HEK293 (cell line): ENCODE data around the gene GNAS-AS1.

Source experiments
- CTCF ChIA-PET: fragments of 350-600 bp; formaldehyde crosslinking; extraction: SDS; loops from one replicate; lab custom pipeline; 2021; ENCODE audit warnings: antibody characterized with exemption; lab: Yijun Ruan, JAX
- POLR2A ChIA-PET: fragments of 300-600 bp; formaldehyde crosslinking; extraction: SDS; loops from one replicate; lab custom pipeline; 2020; ENCODE audit warnings: antibody characterized with exemption, inconsistent platforms; lab: Yijun Ruan, JAX
- H3K27ac ChIP-seq: fragments of 200-500 bp; sonication (Bioruptor generic); 2 replicates; pipeline ENCODE4 v1.5.1; 2014; ENCODE audit warnings: low read depth, low read length, control low read depth, inconsistent platforms; ENCODE audit errors: extremely low read depth
- H3K36me3 ChIP-seq, 2 experiments: fragments of 200-500 bp in 1 of 2; sonication (Bioruptor generic) in 1 of 2; 1 replicate in 1 of 2; 2 replicates in 1 of 2; pipeline ENCODE4 v1.5.1; 2014 to 2017; ENCODE audit warnings: inconsistent platforms in 2 of 2, low read length in 2 of 2; ENCODE audit not compliant: control insufficient read depth in 2 of 2, insufficient read depth in 1 of 2
- H3K4me1 ChIP-seq: fragments of 200-500 bp; sonication (Bioruptor generic); 2 replicates; pipeline ENCODE4 v1.5.1; 2014; ENCODE audit warnings: mild to moderate bottlenecking, low read length, inconsistent platforms; ENCODE audit not compliant: control insufficient read depth, insufficient read depth
- H3K4me3 ChIP-seq: 2 replicates; pipeline ENCODE4 v1.5.1; 2011; ENCODE audit warnings: low read depth, mild to moderate bottlenecking, control low read depth, low read length, moderate library complexity
- H3K9me3 ChIP-seq: fragments of 200-500 bp; sonication (Bioruptor generic); 2 replicates; pipeline ENCODE4 v1.5.1; 2014; ENCODE audit warnings: low read depth, low read length, inconsistent platforms; ENCODE audit not compliant: control insufficient read depth, insufficient read depth
- GLI2 ChIP-seq: fragments of 450-650 bp; formaldehyde crosslinking; IDR thresholded peaks from 2 replicates; pipeline ENCODE4; 2017; ENCODE audit warnings: missing biosample characterization, missing genetic modification characterization, low read depth, borderline replicate concordance
- MYNN ChIP-seq: fragments of 450-650 bp; formaldehyde crosslinking; IDR thresholded peaks from 2 replicates; pipeline ENCODE4 v1.5.1; 2016; ENCODE audit warnings: missing biosample characterization, missing genetic modification characterization, borderline replicate concordance
- SP2 ChIP-seq: fragments of 450-650 bp; formaldehyde crosslinking; IDR thresholded peaks from 2 replicates; pipeline ENCODE4 v1.5.1; 2016; ENCODE audit warnings: missing biosample characterization, missing genetic modification characterization
- ZEB2 ChIP-seq: fragments of 450-650 bp; formaldehyde crosslinking; IDR thresholded peaks from 2 replicates; pipeline ENCODE4 v1.5.1; 2016; ENCODE audit warnings: missing biosample characterization, missing genetic modification characterization
- ZNF112 ChIP-seq: fragments of 450-650 bp; formaldehyde crosslinking; IDR thresholded peaks from 2 replicates; pipeline ENCODE4 v1.5.0; 2017; ENCODE audit warnings: missing biosample characterization, missing genetic modification characterization
- ZNF140 ChIP-seq: fragments of 450-650 bp; formaldehyde crosslinking; IDR thresholded peaks from 2 replicates; pipeline ENCODE4 v1.5.1; 2016; ENCODE audit warnings: missing biosample characterization, missing genetic modification characterization
- ZNF175 ChIP-seq: fragments of 450-650 bp; formaldehyde crosslinking; IDR thresholded peaks from 2 replicates; pipeline ENCODE4 v1.5.1; 2016; ENCODE audit warnings: missing biosample characterization, missing genetic modification characterization
- ZNF24 ChIP-seq: fragments of 450-650 bp; formaldehyde crosslinking; IDR thresholded peaks from 2 replicates; pipeline ENCODE4 v1.5.1; 2016; ENCODE audit warnings: missing biosample characterization, missing genetic modification characterization
- ZNF335 ChIP-seq: fragments of 450-650 bp; formaldehyde crosslinking; conservative IDR thresholded peaks from 2 replicates; pipeline ENCODE4 v1.5.1; 2016; ENCODE audit warnings: missing biosample characterization, missing genetic modification characterization
- ZNF561 ChIP-seq: fragments of 450-650 bp; IDR thresholded peaks from 2 replicates; pipeline ENCODE4 v1.5.1; 2018; ENCODE audit warnings: missing biosample characterization, missing genetic modification characterization, borderline replicate concordance
- ZNF624 ChIP-seq: fragments of 450-650 bp; formaldehyde crosslinking; IDR thresholded peaks from 2 replicates; pipeline ENCODE4 v1.5.1; 2017; ENCODE audit warnings: missing biosample characterization, missing genetic modification characterization
- ZNF629 ChIP-seq: fragments of 450-650 bp; formaldehyde crosslinking; IDR thresholded peaks from 2 replicates; pipeline ENCODE4 v1.5.1; 2017; ENCODE audit warnings: missing biosample characterization, missing genetic modification characterization
- ZNF660 ChIP-seq: fragments of 450-650 bp; IDR thresholded peaks from 2 replicates; pipeline ENCODE4 v1.5.1; 2018; ENCODE audit warnings: missing biosample characterization, mild to moderate bottlenecking, missing genetic modification characterization
- ZSCAN23 ChIP-seq: fragments of 450-650 bp; formaldehyde crosslinking; IDR thresholded peaks from 2 replicates; pipeline ENCODE4 v1.5.1; 2016; ENCODE audit warnings: missing biosample characterization, missing genetic modification characterization
- TF ChIP-seq, protein P1 (sequence below): fragments of 450-650 bp; formaldehyde crosslinking; IDR thresholded peaks from 2 replicates; pipeline ENCODE4 v1.5.1; 2016; ENCODE audit warnings: missing biosample characterization, missing genetic modification characterization
- TF ChIP-seq, protein P2 (sequence below): fragments of 450-650 bp; formaldehyde crosslinking; IDR thresholded peaks from 2 replicates; pipeline ENCODE4 v1.5.1; 2017; ENCODE audit warnings: missing biosample characterization, missing genetic modification characterization
- TF ChIP-seq, protein P3 (sequence below): fragments of 450-650 bp; formaldehyde crosslinking; IDR thresholded peaks from 2 replicates; pipeline ENCODE4 v1.5.1; 2016; ENCODE audit warnings: missing biosample characterization, missing genetic modification characterization
- TF ChIP-seq, protein P4 (sequence below): fragments of 450-650 bp; formaldehyde crosslinking; IDR thresholded peaks from 2 replicates; pipeline ENCODE4 v1.5.1; 2016; ENCODE audit warnings: missing biosample characterization, missing genetic modification characterization
- TF ChIP-seq, protein P5 (sequence below): fragments of 450-650 bp; formaldehyde crosslinking; IDR thresholded peaks from 2 replicates; pipeline ENCODE4 v1.5.1; 2016; ENCODE audit warnings: missing biosample characterization, missing genetic modification characterization, borderline replicate concordance
- TF ChIP-seq, protein P6 (sequence below): fragments of 450-650 bp; formaldehyde crosslinking; IDR thresholded peaks from 2 replicates; pipeline ENCODE4 v1.5.1; 2016; ENCODE audit warnings: missing biosample characterization, missing genetic modification characterization
- TF ChIP-seq, protein P7 (sequence below): fragments of 450-650 bp; formaldehyde crosslinking; IDR thresholded peaks from 2 replicates; pipeline ENCODE4 v1.5.1; 2017; ENCODE audit warnings: missing biosample characterization, missing genetic modification characterization
- TF ChIP-seq, protein P8 (sequence below): sonication (generic); formaldehyde crosslinking; IDR thresholded peaks from 2 replicates; pipeline ENCODE4 v1.8.1; 2022; ENCODE audit warnings: mild to moderate bottlenecking, moderate library complexity, missing genetic modification reagents

Gene GNAS-AS1

DNA sequence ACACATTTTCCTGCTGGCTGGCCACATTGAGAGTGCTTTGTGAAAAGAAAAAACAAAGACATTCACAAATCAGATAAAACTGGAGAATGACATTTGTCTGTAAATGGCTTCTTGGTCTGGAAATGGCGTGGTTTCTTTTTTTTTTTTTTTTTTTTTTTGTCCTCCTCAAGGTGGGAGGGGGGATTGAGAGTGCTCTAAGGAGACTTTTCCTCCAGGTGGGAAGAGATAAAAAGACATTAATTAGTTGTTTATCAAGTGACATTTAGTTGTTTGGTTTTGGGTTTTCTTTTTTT, 42.2 kb upstream of the GNAS-AS1 start:
- H3K36me3 ChIP-seq, result peaks cover 0 to 27% of the 10 kb centered on the region in 2 experiments; a peak in 1 of 3 replicates
- ChIA-PET POLR2A (no interaction called here), CTCF (no interaction called here)
- peaks cover 25% of the 10 kb centered on the region for H3K4me1 ChIP-seq
- H3K4me3 ChIP-seq, result peak overlapping the region; percentile 86
- H3K9me3 ChIP-seq, result no peaks in the 10 kb centered on the region
- no peak for TF ChIP-seq ZNF629 (tag by site-specific recombination)
- TF ChIP-seq, protein P1, sequence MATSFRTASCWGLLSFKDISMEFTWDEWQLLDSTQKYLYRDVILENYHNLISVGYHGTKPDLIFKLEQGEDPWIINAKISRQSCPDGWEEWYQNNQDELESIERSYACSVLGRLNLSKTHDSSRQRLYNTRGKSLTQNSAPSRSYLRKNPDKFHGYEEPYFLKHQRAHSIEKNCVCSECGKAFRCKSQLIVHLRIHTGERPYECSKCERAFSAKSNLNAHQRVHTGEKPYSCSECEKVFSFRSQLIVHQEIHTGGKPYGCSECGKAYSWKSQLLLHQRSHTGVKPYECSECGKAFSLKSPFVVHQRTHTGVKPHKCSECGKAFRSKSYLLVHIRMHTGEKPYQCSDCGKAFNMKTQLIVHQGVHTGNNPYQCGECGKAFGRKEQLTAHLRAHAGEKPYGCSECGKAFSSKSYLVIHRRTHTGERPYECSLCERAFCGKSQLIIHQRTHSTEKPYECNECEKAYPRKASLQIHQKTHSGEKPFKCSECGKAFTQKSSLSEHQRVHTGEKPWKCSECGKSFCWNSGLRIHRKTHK (tag by site-specific recombination), result no peak
- TF ChIP-seq ZSCAN23 (tag by site-specific recombination), result no peak
- no peak for TF ChIP-seq ZNF24 (tag by site-specific recombination)
- no peak for TF ChIP-seq ZNF660 (tag by site-specific recombination)
- TF ChIP-seq, protein P2, sequence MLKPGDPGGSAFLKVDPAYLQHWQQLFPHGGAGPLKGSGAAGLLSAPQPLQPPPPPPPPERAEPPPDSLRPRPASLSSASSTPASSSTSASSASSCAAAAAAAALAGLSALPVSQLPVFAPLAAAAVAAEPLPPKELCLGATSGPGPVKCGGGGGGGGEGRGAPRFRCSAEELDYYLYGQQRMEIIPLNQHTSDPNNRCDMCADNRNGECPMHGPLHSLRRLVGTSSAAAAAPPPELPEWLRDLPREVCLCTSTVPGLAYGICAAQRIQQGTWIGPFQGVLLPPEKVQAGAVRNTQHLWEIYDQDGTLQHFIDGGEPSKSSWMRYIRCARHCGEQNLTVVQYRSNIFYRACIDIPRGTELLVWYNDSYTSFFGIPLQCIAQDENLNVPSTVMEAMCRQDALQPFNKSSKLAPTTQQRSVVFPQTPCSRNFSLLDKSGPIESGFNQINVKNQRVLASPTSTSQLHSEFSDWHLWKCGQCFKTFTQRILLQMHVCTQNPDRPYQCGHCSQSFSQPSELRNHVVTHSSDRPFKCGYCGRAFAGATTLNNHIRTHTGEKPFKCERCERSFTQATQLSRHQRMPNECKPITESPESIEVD (tag by site-specific recombination), result 0 out of 2 replicates have a peak, but pooled peaks have one; percentile 13
- TF ChIP-seq ZNF112, result no peak
- TF ChIP-seq, protein P3, sequence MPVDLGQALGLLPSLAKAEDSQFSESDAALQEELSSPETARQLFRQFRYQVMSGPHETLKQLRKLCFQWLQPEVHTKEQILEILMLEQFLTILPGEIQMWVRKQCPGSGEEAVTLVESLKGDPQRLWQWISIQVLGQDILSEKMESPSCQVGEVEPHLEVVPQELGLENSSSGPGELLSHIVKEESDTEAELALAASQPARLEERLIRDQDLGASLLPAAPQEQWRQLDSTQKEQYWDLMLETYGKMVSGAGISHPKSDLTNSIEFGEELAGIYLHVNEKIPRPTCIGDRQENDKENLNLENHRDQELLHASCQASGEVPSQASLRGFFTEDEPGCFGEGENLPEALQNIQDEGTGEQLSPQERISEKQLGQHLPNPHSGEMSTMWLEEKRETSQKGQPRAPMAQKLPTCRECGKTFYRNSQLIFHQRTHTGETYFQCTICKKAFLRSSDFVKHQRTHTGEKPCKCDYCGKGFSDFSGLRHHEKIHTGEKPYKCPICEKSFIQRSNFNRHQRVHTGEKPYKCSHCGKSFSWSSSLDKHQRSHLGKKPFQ (tag by site-specific recombination), result no peak
- no peak for TF ChIP-seq MYNN
- no peak for TF ChIP-seq ZNF140
- TF ChIP-seq, protein P4, sequence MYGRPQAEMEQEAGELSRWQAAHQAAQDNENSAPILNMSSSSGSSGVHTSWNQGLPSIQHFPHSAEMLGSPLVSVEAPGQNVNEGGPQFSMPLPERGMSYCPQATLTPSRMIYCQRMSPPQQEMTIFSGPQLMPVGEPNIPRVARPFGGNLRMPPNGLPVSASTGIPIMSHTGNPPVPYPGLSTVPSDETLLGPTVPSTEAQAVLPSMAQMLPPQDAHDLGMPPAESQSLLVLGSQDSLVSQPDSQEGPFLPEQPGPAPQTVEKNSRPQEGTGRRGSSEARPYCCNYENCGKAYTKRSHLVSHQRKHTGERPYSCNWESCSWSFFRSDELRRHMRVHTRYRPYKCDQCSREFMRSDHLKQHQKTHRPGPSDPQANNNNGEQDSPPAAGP (tag by site-specific recombination), result no peak
- TF ChIP-seq, protein P5, sequence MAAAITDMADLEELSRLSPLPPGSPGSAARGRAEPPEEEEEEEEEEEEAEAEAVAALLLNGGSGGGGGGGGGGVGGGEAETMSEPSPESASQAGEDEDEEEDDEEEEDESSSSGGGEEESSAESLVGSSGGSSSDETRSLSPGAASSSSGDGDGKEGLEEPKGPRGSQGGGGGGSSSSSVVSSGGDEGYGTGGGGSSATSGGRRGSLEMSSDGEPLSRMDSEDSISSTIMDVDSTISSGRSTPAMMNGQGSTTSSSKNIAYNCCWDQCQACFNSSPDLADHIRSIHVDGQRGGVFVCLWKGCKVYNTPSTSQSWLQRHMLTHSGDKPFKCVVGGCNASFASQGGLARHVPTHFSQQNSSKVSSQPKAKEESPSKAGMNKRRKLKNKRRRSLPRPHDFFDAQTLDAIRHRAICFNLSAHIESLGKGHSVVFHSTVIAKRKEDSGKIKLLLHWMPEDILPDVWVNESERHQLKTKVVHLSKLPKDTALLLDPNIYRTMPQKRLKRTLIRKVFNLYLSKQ, result no peak
- no peak for TF ChIP-seq ZEB2 (tag by site-specific recombination)
- TF ChIP-seq ZNF561 (tag by site-specific recombination), result no peak
- TF ChIP-seq, protein P6, sequence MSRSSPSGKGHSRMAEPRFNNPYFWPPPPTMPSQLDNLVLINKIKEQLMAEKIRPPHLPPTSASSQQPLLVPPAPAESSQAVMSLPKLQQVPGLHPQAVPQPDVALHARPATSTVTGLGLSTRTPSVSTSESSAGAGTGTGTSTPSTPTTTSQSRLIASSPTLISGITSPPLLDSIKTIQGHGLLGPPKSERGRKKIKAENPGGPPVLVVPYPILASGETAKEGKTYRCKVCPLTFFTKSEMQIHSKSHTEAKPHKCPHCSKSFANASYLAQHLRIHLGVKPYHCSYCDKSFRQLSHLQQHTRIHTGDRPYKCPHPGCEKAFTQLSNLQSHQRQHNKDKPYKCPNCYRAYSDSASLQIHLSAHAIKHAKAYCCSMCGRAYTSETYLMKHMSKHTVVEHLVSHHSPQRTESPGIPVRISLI (tag by site-specific recombination), result peak; percentile 68; the same call in 1 of the 2 replicates
- no peak for TF ChIP-seq ZNF175 (tag by site-specific recombination)
- H3K27ac ChIP-seq, result peak overlapping the region; percentile 66

DNA sequence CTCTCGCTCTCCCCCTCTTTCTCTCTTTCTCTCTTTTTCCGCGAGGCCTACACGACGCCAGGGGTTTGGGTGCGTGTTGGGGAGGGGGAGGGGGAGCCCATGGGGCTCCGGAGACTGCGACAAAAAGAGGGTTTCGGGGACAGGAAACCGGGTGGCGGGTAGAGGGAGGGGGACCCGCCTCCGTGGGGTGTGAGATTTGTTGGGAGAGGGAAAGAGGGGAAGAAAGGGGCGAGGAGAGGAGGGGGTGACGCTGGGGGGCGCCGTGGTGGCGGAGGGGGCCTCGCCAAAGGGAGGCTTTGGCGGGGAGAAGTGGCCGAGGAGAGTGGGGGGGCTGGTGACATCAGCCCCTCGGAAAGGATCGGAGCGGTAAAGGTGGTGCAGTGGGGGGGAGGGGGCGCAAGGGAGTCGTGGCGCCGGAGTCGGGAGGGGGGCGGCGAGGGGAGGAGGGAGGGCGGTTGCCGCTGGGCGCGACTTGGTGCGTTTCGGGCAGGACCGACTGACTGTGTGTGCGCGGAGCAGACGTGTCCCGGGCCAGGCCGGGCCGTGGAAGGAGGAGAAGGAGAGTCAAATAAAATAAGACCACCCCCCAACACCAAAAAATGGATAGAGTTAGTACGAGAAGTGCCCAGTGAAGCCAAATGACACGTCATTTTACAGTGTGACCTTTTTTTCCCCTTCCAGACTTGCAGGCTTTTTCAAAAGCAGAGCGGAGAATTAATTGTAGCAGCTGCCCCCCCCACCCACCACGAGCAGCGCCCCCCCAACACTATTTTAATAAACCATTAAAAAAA, 41.6 kb upstream of the GNAS-AS1 start:
- CTCF ChIA-PET, result no interaction called here
- peaks cover 20% of the 10 kb centered on the region for H3K4me1 ChIP-seq
- no peaks in the 10 kb centered on the region for H3K9me3 ChIP-seq
- H3K4me3 ChIP-seq, result peak overlapping the region; percentile 86
- peaks cover 0 to 21% of the 10 kb centered on the region in 2 experiments; a peak in 1 of 3 replicates for H3K36me3 ChIP-seq
- POLR2A ChIA-PET, result interaction anchor here (0.9 kb wide), 2 partner anchors 18 to 330 kb away, joined by 3 read pairs; no protein-coding TSS in a partner anchor
- peak overlapping the region; percentile 97 for H3K27ac ChIP-seq
- TF ChIP-seq, protein P7, sequence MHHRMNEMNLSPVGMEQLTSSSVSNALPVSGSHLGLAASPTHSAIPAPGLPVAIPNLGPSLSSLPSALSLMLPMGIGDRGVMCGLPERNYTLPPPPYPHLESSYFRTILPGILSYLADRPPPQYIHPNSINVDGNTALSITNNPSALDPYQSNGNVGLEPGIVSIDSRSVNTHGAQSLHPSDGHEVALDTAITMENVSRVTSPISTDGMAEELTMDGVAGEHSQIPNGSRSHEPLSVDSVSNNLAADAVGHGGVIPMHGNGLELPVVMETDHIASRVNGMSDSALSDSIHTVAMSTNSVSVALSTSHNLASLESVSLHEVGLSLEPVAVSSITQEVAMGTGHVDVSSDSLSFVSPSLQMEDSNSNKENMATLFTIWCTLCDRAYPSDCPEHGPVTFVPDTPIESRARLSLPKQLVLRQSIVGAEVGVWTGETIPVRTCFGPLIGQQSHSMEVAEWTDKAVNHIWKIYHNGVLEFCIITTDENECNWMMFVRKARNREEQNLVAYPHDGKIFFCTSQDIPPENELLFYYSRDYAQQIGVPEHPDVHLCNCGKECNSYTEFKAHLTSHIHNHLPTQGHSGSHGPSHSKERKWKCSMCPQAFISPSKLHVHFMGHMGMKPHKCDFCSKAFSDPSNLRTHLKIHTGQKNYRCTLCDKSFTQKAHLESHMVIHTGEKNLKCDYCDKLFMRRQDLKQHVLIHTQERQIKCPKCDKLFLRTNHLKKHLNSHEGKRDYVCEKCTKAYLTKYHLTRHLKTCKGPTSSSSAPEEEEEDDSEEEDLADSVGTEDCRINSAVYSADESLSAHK, result peak; percentile 83
- TF ChIP-seq, protein P8, sequence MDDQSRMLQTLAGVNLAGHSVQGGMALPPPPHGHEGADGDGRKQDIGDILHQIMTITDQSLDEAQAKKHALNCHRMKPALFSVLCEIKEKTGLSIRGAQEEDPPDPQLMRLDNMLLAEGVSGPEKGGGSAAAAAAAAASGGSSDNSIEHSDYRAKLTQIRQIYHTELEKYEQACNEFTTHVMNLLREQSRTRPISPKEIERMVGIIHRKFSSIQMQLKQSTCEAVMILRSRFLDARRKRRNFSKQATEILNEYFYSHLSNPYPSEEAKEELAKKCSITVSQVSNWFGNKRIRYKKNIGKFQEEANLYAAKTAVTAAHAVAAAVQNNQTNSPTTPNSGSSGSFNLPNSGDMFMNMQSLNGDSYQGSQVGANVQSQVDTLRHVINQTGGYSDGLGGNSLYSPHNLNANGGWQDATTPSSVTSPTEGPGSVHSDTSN (CRISPR knock-in tag), result no peak
- TF ChIP-seq GLI2 (tag by site-specific recombination) (no peak), ZNF624 (tag by site-specific recombination) (no peak), SP2 (tag by site-specific recombination) (peak; percentile 67), ZNF335 (tag by site-specific recombination) (peak; percentile 91), ZNF660 (tag by site-specific recombination) (no peak)
